ENCODE data around the gene NCOA3. TPM values are rescaled to one million over a fixed set of nuclear protein-coding genes. Genes with fewer than 3 reads are reported as not detected.

Gene NCOA3
- total RNA-seq, 2 experiments from 2014 or later = 59.9 to 65.4 TPM

- Histone ChIP-seq H3K27me3 (ENCODE audit: control insufficient read depth in 1 of 2, insufficient read depth in 2 of 2, low read length in 2 of 2) (no peaks in the 10 kb centered on the region), H3K4me1 (ENCODE audit: insufficient read depth, low read length) (no peaks in the 10 kb centered on the region), H3K4me3 (ENCODE audit: low read length) (no peak overlapping the region), H3K9me3 (ENCODE audit: control insufficient read depth in 1 of 2, insufficient read depth in 1 of 2, low read length in 2 of 2) (no peaks in the 10 kb centered on the region), H3K36me3 (ENCODE audit: insufficient read depth, low read length) (no peaks in the 10 kb centered on the region), H3K27ac (ENCODE audit: low read depth in 1 of 2, low read length in 2 of 2) (no peak overlapping the region)
- Mint-ChIP-seq H3K27ac (no peak overlapping the region), H3K27me3 (no peaks in the 10 kb centered on the region), H3K4me1 (ENCODE audit: low read depth) (no peaks in the 10 kb centered on the region), H3K36me3 (ENCODE audit: low read depth) (no peaks in the 10 kb centered on the region), H3K4me3 (no peak overlapping the region), H3K9me3 (no peaks in the 10 kb centered on the region)
- intact Hi-C loops (cut with DNase I, micrococcal nuclease) = no loop called here
- ATAC-seq (ENCODE audit: poor library complexity) (no peak), DNase-seq (no peak)
- POLR2A ChIA-PET = no interaction called here
- CTCF ChIA-PET = no interaction called here
- TF ChIP-seq, protein P1, sequence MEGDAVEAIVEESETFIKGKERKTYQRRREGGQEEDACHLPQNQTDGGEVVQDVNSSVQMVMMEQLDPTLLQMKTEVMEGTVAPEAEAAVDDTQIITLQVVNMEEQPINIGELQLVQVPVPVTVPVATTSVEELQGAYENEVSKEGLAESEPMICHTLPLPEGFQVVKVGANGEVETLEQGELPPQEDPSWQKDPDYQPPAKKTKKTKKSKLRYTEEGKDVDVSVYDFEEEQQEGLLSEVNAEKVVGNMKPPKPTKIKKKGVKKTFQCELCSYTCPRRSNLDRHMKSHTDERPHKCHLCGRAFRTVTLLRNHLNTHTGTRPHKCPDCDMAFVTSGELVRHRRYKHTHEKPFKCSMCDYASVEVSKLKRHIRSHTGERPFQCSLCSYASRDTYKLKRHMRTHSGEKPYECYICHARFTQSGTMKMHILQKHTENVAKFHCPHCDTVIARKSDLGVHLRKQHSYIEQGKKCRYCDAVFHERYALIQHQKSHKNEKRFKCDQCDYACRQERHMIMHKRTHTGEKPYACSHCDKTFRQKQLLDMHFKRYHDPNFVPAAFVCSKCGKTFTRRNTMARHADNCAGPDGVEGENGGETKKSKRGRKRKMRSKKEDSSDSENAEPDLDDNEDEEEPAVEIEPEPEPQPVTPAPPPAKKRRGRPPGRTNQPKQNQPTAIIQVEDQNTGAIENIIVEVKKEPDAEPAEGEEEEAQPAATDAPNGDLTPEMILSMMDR (IDR thresholded peaks at IDR 0.05) = no peak
Observed at GRCh38 chr20:47669927-47670890, 168.5 kb downstream of the NCOA3 start.

GRCh38 chr20:47670913-47671312, 169.2 kb downstream of the NCOA3 start:
- ChIA-PET CTCF (no interaction called here), POLR2A (no interaction called here)
- no peak overlapping the region for H3K27ac ChIP-seq (ENCODE audit: low read depth in 1 of 2, low read length in 2 of 2)
- no peaks in the 10 kb centered on the region for H3K27me3 Mint-ChIP-seq
- no peak for ATAC-seq (ENCODE audit: poor library complexity)
- no peak overlapping the region for H3K27ac Mint-ChIP-seq
- no peaks in the 10 kb centered on the region for H3K4me1 ChIP-seq (ENCODE audit: insufficient read depth, low read length)
- no peaks in the 10 kb centered on the region for H3K36me3 Mint-ChIP-seq (ENCODE audit: low read depth)
- H3K4me3 ChIP-seq (ENCODE audit: low read length) = no peak overlapping the region
- no peaks in the 10 kb centered on the region for H3K9me3 Mint-ChIP-seq
- no peaks in the 10 kb centered on the region for H3K4me1 Mint-ChIP-seq (ENCODE audit: low read depth)
- no peaks in the 10 kb centered on the region for H3K36me3 ChIP-seq (ENCODE audit: insufficient read depth, low read length)
- no peaks in the 10 kb centered on the region for H3K9me3 ChIP-seq (ENCODE audit: control insufficient read depth in 1 of 2, insufficient read depth in 1 of 2, low read length in 2 of 2)
- TF ChIP-seq, protein P1 (IDR thresholded peaks at IDR 0.05) = no peak
- no peak overlapping the region for H3K4me3 Mint-ChIP-seq
- H3K27me3 ChIP-seq (ENCODE audit: control insufficient read depth in 1 of 2, insufficient read depth in 2 of 2, low read length in 2 of 2) = no peaks in the 10 kb centered on the region
- DNase-seq = no peak
- intact Hi-C loops (cut with DNase I, micrococcal nuclease) = no loop called here

- H3K4me1 Mint-ChIP-seq (ENCODE audit: low read depth) = no peaks in the 10 kb centered on the region
- Histone ChIP-seq H3K27me3 (ENCODE audit: control insufficient read depth in 1 of 2, insufficient read depth in 2 of 2, low read length in 2 of 2) (no peaks in the 10 kb centered on the region), H3K4me1 (ENCODE audit: insufficient read depth, low read length) (no peaks in the 10 kb centered on the region), H3K4me3 (ENCODE audit: low read length) (no peak overlapping the region), H3K36me3 (ENCODE audit: insufficient read depth, low read length) (no peaks in the 10 kb centered on the region), H3K9me3 (ENCODE audit: control insufficient read depth in 1 of 2, insufficient read depth in 1 of 2, low read length in 2 of 2) (no peaks in the 10 kb centered on the region), H3K27ac (ENCODE audit: low read depth in 1 of 2, low read length in 2 of 2) (no peak overlapping the region)
- intact Hi-C loops (cut with DNase I, micrococcal nuclease) = no loop called here
- ATAC-seq (ENCODE audit: poor library complexity) (no peak), DNase-seq (no peak)
- no peaks in the 10 kb centered on the region for H3K9me3 Mint-ChIP-seq
- CTCF ChIA-PET = no interaction called here
- POLR2A ChIA-PET = no interaction called here
- no peaks in the 10 kb centered on the region for H3K36me3 Mint-ChIP-seq (ENCODE audit: low read depth)
- no peaks in the 10 kb centered on the region for H3K27me3 Mint-ChIP-seq
- H3K27ac Mint-ChIP-seq = no peak overlapping the region
- H3K4me3 Mint-ChIP-seq = no peak overlapping the region
- TF ChIP-seq, protein P1 (IDR thresholded peaks at IDR 0.05) = no peak
Observed at GRCh38 chr20:47672166-47672565, 170.5 kb downstream of the NCOA3 start.

Data from CD4-positive, alpha-beta T cell (primary cell).